GM12865 (cell line): Measurements from ENCODE around the gene CNTNAP2.
"Not testable (repeated sequence)": the region's sequence is repeated elsewhere in the genome, so short reads cannot be mapped to it uniquely, and the experiment has no call there.

ENCODE experiments used
- DNase-seq: peaks from one replicate; pipeline ENCODE4 v3.0.0; 2010; ENCODE audit warnings: low read depth
- H3K4me3 ChIP-seq: 2 replicates; pipeline ENCODE4 v1.5.1; 2011; ENCODE audit warnings: mild to moderate bottlenecking, low read depth, low read length, control low read depth
- TF ChIP-seq, protein P1 (sequence below): IDR thresholded peaks from 2 replicates; pipeline ENCODE4 v1.5.1; 2011; ENCODE audit warnings: low read length, control low read depth, low read depth, inconsistent platforms; ENCODE audit not compliant: insufficient read depth; ENCODE audit errors: missing control alignments

CNTNAP2 gene

DNA sequence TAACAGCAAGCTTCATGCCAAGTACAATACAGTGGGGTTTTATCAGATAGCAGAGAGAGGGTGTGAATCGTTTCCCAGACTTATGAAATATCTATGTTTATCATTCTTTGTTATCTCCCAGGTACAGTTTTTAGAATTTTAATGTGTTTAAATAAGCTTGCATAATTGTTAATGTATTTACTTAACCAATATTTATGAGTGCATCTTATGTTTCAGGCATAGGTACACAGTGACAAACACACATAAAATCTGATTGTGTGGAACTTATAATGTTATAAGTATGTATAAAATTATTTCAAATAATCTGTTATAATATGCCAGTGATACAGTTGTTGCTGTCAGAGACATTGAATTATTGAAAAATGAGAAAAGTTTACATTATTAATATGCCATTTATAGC is 1462.5 kb downstream of the CNTNAP2 start:
- TF ChIP-seq, protein P1, sequence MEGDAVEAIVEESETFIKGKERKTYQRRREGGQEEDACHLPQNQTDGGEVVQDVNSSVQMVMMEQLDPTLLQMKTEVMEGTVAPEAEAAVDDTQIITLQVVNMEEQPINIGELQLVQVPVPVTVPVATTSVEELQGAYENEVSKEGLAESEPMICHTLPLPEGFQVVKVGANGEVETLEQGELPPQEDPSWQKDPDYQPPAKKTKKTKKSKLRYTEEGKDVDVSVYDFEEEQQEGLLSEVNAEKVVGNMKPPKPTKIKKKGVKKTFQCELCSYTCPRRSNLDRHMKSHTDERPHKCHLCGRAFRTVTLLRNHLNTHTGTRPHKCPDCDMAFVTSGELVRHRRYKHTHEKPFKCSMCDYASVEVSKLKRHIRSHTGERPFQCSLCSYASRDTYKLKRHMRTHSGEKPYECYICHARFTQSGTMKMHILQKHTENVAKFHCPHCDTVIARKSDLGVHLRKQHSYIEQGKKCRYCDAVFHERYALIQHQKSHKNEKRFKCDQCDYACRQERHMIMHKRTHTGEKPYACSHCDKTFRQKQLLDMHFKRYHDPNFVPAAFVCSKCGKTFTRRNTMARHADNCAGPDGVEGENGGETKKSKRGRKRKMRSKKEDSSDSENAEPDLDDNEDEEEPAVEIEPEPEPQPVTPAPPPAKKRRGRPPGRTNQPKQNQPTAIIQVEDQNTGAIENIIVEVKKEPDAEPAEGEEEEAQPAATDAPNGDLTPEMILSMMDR = no peak

DNA sequence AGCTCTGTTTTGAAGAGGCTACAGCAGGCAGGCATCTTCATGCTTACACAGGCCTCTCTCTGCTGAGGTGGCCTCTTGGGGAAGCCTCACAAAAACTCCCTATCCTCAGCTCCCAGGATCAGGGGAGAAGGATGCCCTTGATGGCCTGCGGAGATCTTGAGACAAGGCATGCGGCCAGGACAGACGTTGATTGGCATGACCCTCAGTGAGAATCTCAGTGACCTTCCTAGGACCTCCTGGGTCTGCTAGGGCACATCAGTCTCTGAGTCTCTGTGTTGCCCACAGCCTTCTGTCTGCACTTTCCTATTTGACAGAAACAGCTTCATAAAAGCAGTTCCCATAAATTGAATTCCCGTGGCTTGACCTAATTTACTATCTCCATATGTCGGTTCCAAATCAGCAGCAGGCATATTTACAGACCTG is 1468.2 kb downstream of the CNTNAP2 start:
- no peak for DNase-seq
- no peak overlapping the region for H3K4me3 ChIP-seq
- TF ChIP-seq, protein P1 = no peak

More for the DNA sequence above, 1462.5 kb downstream of the CNTNAP2 start:
- DNase-seq = no peak
- no peak overlapping the region for H3K4me3 ChIP-seq

DNA sequence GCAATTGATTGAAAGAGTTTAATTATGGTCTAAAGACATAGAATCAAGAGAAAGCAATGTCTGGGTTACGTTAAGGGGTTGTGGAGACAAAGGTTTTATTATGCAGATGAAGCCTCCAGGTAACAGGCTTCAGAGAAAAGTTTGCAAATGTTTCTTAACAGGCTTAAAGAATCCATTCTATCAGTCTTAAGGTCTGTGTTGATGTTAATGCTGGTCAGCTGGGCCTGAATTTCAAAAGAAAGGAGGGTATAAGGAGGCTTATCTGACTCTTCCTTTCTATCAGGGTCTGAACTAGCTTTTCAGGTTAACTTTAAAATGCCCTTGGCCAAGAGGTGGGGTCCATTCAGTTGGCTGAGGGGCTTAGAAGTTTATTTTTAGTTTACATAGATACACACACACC is 1469.5 kb downstream of the CNTNAP2 start:
- no peak overlapping the region for H3K4me3 ChIP-seq
- DNase-seq = no peak
- TF ChIP-seq, protein P1 = no peak

DNA sequence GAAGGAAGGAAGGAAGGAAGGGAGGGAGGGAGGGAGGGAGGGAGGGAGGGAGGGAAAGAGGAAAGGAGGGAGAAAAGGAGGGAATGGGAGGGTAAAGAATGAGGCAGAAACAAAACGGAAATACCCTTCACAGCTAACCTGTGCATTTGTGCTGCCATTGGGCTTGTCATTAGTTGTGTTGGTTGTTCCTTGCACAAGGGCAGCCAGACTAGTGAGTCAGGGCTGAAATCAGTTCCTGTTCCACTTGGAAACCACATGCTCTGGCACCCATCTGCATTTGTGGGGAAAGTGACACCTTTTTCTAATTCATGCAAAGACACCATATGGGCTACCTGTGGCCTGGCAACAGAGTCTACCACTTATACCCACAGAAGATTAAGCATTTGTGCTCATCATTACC is 1469.9 kb downstream of the CNTNAP2 start:
- TF ChIP-seq, protein P1 = no peak
- H3K4me3 ChIP-seq = no peak overlapping the region
- DNase-seq = no peak

GRCh38 chr7:147593271-147594057 is 1476.9 kb downstream of the CNTNAP2 start:
- TF ChIP-seq, protein P1 = no peak
- no peak for DNase-seq
- H3K4me3 ChIP-seq = no peak overlapping the region

- DNase-seq = no peak
- no peak overlapping the region for H3K4me3 ChIP-seq
- TF ChIP-seq, protein P1 = no peak
Observed at GRCh38 chr7:147595042-147595441, 1478.4 kb downstream of the CNTNAP2 start.

DNA sequence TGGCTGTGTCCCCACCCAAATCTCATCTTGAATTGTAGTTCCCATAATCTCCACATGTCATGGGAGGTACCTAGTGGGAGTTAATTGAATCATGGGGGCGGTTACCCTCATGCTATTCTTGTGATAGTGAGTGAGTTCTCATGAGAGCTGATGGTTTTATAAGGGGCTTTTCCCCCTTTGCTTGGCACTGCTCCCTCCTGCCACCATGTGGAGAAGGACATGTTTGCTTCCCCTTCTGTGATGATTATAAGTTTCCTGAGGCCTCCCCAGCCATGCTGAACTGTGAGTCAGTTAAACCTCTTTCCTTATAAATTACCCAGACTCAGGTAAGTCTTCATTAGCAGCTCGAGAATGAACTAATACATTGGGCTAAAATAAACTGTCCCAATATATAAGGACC is 1482.1 kb downstream of the CNTNAP2 start:
- not testable (repeated sequence) for H3K4me3 ChIP-seq

More for the DNA sequence above, 1482.1 kb downstream of the CNTNAP2 start:
- not testable (repeated sequence) for DNase-seq
